GM23338 (cell line): ENCODE results near the gene SH3TC2.

ENCODE experiments used
- CREB1 ChIP-seq: fragments of 250-450 bp; sonication (Bioruptor Pico); IDR thresholded peaks from 2 replicates; pipeline ENCODE4 v1.5.0; 2020; ENCODE audit warnings: low read depth, mild to moderate bottlenecking, moderate library complexity
- CTCF ChIP-seq, 2 experiments: fragments of 200-600 bp in 1 of 2; sonication (generic) in 1 of 2; conservative IDR thresholded peaks; 2 replicates each; pipeline versions ENCODE4 v1.5.1 to v1.6.1; 2016 to 2017; ENCODE audit warnings: antibody characterized with exemption in 2 of 2, low read depth in 2 of 2, mild to moderate bottlenecking in 2 of 2, moderate library complexity in 1 of 2
- EZH2 ChIP-seq: fragments of 200-600 bp; sonication (generic); IDR thresholded peaks from one replicate; pipeline ENCODE4 v1.8.0; 2017; ENCODE audit warnings: antibody characterized with exemption, mild to moderate bottlenecking, low read depth; ENCODE audit not compliant: unreplicated experiment
- EZH2phosphoT487 ChIP-seq: fragments of 200-600 bp; sonication (generic); IDR thresholded peaks from one replicate; pipeline ENCODE4 v1.8.1; 2018; ENCODE audit warnings: antibody characterized with exemption; ENCODE audit not compliant: unreplicated experiment
- JUNB ChIP-seq: IDR thresholded peaks from one replicate; pipeline ENCODE4 v1.6.1; 2016; ENCODE audit warnings: antibody characterized with exemption; ENCODE audit not compliant: unreplicated experiment
- NANOG ChIP-seq: IDR thresholded peaks from 2 replicates; pipeline ENCODE4 v1.6.1; 2016; ENCODE audit warnings: antibody characterized with exemption, borderline replicate concordance
- POLR2AphosphoS5 ChIP-seq: IDR thresholded peaks from 2 replicates; pipeline ENCODE4 v1.6.1; 2016; ENCODE audit warnings: antibody characterized with exemption, low read depth
- REST ChIP-seq: IDR thresholded peaks from one replicate; pipeline ENCODE4 v1.6.1; 2018; ENCODE audit warnings: antibody characterized with exemption; ENCODE audit not compliant: unreplicated experiment
- ZNF331 ChIP-seq: fragments of 250-450 bp; sonication (Bioruptor Pico); IDR thresholded peaks from 2 replicates; pipeline ENCODE4 v1.5.0; 2020; ENCODE audit warnings: low read depth, mild to moderate bottlenecking, moderate library complexity
- TF ChIP-seq, protein P1 (sequence below): IDR thresholded peaks from 2 replicates; pipeline ENCODE4 v1.6.1; 2016; ENCODE audit warnings: antibody characterized with exemption

DNA sequence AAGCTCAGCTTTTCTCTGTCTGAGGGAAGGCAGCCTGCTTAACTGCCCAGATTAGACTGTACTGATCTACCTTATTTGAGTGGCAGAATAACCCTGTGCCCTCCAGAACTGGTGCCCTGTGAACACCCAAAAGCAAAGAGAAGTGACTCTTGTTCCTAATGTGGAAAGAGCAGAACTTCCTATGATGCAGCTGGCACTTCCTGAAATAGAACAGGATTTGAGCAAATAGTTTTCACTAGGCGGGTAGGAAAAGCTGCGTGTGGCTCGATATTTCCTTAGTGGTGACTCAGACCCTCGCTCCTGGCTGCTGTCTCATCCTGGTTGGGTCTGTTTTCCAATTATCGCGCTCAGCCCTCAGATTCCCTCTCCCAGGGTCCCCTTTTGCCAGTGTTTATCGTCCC, 89.9 kb downstream of the SH3TC2 start:
- TF ChIP-seq CTCF (conservative IDR thresholded peaks at IDR 0.05; ENCODE audit: low read depth in 2 of 2), result no peak
- no peak for TF ChIP-seq JUNB
- no peak for TF ChIP-seq ZNF331 (CRISPR knock-in tag)
- TF ChIP-seq POLR2AphosphoS5, result no peak
- TF ChIP-seq EZH2phosphoT487, result no peak
- no peak for TF ChIP-seq EZH2
- no peak for TF ChIP-seq REST
- no peak for TF ChIP-seq CREB1 (CRISPR knock-in tag)
- TF ChIP-seq NANOG, result no peak
- TF ChIP-seq, protein P1, sequence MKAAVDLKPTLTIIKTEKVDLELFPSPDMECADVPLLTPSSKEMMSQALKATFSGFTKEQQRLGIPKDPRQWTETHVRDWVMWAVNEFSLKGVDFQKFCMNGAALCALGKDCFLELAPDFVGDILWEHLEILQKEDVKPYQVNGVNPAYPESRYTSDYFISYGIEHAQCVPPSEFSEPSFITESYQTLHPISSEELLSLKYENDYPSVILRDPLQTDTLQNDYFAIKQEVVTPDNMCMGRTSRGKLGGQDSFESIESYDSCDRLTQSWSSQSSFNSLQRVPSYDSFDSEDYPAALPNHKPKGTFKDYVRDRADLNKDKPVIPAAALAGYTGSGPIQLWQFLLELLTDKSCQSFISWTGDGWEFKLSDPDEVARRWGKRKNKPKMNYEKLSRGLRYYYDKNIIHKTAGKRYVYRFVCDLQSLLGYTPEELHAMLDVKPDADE, result no peak
